Stomach (tissue), 9 donors: ENCODE data around the gene MSH6. TPM values are rescaled to one million over a fixed set of nuclear protein-coding genes. Genes with fewer than 3 reads are reported as not detected.

Experiments used
- DNase-seq, 2 donors: peaks; one replicate each; pipeline versions ENCODE4 v3.0.0 to v3.0.0-alpha.2; 2013 to 2019
- H3K27ac ChIP-seq, 5 donors: fragments of 200-600 bp in 4 of 5; sonication (generic) in 4 of 5; one replicate each; pipeline ENCODE4 v1.5.1; 2013 to 2019; ENCODE audit warnings: mild to moderate bottlenecking in 1 of 5, moderate library complexity in 1 of 5
- H3K27me3 ChIP-seq, 3 donors: fragments of 200-600 bp; sonication (generic); one replicate each; pipeline ENCODE4 v1.5.1; 2017 to 2019; ENCODE audit warnings: mixed run types in 1 of 3
- H3K36me3 ChIP-seq, 4 donors: fragments of 200-600 bp; sonication (generic); 1 replicate in 3 of 4; 2 replicates in 1 of 4; pipeline ENCODE4 v1.5.1; 2016 to 2019
- H3K4me1 ChIP-seq, 4 donors: fragments of 200-600 bp; sonication (generic); one replicate each; pipeline ENCODE4 v1.5.1; 2016 to 2019
- H3K4me3 ChIP-seq, 4 donors: fragments of 200-600 bp; sonication (generic) in 3 of 4; one replicate each; pipeline ENCODE4 v1.5.1; 2016 to 2019; ENCODE audit warnings: mild to moderate bottlenecking in 1 of 4
- H3K9me3 ChIP-seq, 4 donors: fragments of 200-600 bp; sonication (generic); one replicate each; pipeline ENCODE4 v1.5.1; 2016 to 2019
- EP300 ChIP-seq: sonication (generic); formaldehyde crosslinking; IDR thresholded peaks from one replicate; pipeline ENCODE4 v1.6.1; 2017; ENCODE audit warnings: antibody characterized with exemption
- POLR2A ChIP-seq, 4 donors: fragments of 450-650 bp; IDR thresholded peaks; one replicate each; pipeline ENCODE4 v1.6.1; 2016; ENCODE audit warnings: antibody characterized with exemption in 4 of 4, control low read depth in 2 of 4, mild to moderate bottlenecking in 1 of 4, moderate library complexity in 1 of 4
- POLR2AphosphoS5 ChIP-seq, 3 donors: sonication (generic); formaldehyde crosslinking; IDR thresholded peaks; one replicate each; pipeline ENCODE4 v1.6.1; 2016; ENCODE audit warnings: antibody characterized with exemption in 3 of 3
- WGBS, 5 donors: extraction: QIAGEN DNeasy Blood & Tissue Kit in 3 of 5; methylation state at CpG; one replicate each; pipeline versions ENCODE4 v1.1.5 to v1.1.7; 2013 to 2018; 5-methylcytosine and 5-hydroxymethylcytosine counted together
- intact Hi-C: fragments of 100-400 bp; cut with DNase I; formaldehyde crosslinking; loops from one replicate; pipeline ENCODE4 v1.15.1; 2023; ENCODE audit warnings: low total_unique reads
- polyA plus RNA-seq, 3 donors: library from polyadenylated mRNA; stranded (reverse); fragments of 200-250 nt; gene quantifications; one replicate each; pipeline ENCODE4 v1.2.3, GENCODE V29; 2013
- total RNA-seq, 5 donors: library from RNA; depleted of rRNA; stranded (reverse); fragments of >200 nt; gene quantifications; one replicate each; pipeline versions ENCODE4 v1.1.0 to v1.2.3, GENCODE V29; 2014 to 2016
- TF ChIP-seq, protein P1 (sequence below), 7 experiments: fragments of 450-650 bp in 4 of 7; fragments of 200-600 bp in 3 of 7; sonication (generic) in 3 of 7; IDR thresholded peaks; one replicate each; pipeline ENCODE4 v1.5.1; 2016 to 2019; ENCODE audit warnings: antibody characterized with exemption in 7 of 7, control low read depth in 2 of 7, mild to moderate bottlenecking in 1 of 7
- donor health status: healthy with polysubstance abuse.
- donor health status: Bipolar disorder and iron deficiency.
- donor health status: healthy.

Gene MSH6
- total and polyA plus RNA-seq, 8 donors: 5.7 to 45.7 (median 9.1) TPM

DNA sequence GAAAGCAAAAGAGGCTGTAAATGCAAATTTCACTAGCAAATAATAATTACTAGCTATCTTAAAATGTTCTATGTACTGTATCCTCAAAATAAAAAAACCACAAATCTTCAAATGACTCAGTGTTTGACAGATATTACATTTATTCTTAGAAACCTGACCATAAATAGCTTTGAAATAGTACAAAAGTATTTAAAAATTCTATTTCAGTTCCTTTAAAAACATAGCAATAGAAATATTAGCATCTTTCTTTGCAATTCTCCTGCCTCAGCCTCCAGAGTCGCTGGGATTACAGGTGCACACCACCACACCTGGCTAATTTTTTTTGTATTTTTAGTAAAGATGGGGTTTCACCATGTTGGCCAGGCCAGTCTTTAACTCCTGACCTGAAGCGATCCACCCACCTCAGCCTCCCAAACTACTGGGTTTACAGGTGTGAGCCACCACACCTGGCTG, 50.6 kb downstream of the MSH6 start:
- Histone ChIP-seq H3K27ac (no peak overlapping the region), H3K36me3 (peaks cover 52 to 100% (median 99%) of the 10 kb centered on the region in 4 donors), H3K27me3 (no peaks in the 10 kb centered on the region), H3K9me3 (no peaks in the 10 kb centered on the region), H3K4me1 (no peaks in the 10 kb centered on the region), H3K4me3 (no peak overlapping the region)
- WGBS, 5 donors: 93 to 97% (median 94%) methylated on average over 2 of the region's 2 CpGs
- intact Hi-C loops: no loop called here
- TF ChIP-seq EP300: no peak
- no peak for TF ChIP-seq POLR2AphosphoS5 (IDR thresholded peaks at IDR 0.05)
- TF ChIP-seq, protein P1, sequence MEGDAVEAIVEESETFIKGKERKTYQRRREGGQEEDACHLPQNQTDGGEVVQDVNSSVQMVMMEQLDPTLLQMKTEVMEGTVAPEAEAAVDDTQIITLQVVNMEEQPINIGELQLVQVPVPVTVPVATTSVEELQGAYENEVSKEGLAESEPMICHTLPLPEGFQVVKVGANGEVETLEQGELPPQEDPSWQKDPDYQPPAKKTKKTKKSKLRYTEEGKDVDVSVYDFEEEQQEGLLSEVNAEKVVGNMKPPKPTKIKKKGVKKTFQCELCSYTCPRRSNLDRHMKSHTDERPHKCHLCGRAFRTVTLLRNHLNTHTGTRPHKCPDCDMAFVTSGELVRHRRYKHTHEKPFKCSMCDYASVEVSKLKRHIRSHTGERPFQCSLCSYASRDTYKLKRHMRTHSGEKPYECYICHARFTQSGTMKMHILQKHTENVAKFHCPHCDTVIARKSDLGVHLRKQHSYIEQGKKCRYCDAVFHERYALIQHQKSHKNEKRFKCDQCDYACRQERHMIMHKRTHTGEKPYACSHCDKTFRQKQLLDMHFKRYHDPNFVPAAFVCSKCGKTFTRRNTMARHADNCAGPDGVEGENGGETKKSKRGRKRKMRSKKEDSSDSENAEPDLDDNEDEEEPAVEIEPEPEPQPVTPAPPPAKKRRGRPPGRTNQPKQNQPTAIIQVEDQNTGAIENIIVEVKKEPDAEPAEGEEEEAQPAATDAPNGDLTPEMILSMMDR (IDR thresholded peaks at IDR 0.05): no peak
- TF ChIP-seq POLR2A (IDR thresholded peaks at IDR 0.05): no peak
- DNase-seq: no peak

DNA sequence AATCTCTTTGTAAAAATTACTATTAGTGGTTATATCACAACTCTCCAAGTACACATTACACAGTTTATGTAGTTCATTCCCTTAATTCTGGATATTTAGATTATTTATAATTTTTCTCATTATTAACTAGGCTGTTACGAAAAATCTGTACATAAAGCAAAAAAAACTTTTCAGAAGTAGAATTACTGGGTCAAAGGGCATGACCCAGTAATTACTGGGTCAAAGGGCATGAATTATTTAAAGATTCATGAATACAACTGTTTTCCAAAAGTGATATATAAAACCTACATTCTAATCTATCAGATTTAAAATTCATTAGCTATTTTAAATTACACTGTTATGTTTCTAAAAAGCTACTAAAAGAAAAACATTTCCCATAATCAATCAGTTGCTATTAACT, 55.3 kb downstream of the MSH6 start:
- intact Hi-C loops: no loop called here
- TF ChIP-seq, protein P1 (IDR thresholded peaks at IDR 0.05): no peak
- TF ChIP-seq POLR2AphosphoS5 (IDR thresholded peaks at IDR 0.05) (no peak), EP300 (no peak), POLR2A (IDR thresholded peaks at IDR 0.05) (no peak)
- Histone ChIP-seq H3K4me3 (no peak overlapping the region), H3K9me3 (no peaks in the 10 kb centered on the region), H3K4me1 (peaks cover 0 to 12% (median 0%) of the 10 kb centered on the region in 4 donors), H3K27ac (no peak overlapping the region), H3K27me3 (no peaks in the 10 kb centered on the region), H3K36me3 (peaks cover 43 to 65% (median 63%) of the 10 kb centered on the region in 4 donors)
- no peak for DNase-seq
- WGBS, 5 donors: 87 to 98% (median 90%) methylated on average over 1 of the region's 1 CpG

DNA sequence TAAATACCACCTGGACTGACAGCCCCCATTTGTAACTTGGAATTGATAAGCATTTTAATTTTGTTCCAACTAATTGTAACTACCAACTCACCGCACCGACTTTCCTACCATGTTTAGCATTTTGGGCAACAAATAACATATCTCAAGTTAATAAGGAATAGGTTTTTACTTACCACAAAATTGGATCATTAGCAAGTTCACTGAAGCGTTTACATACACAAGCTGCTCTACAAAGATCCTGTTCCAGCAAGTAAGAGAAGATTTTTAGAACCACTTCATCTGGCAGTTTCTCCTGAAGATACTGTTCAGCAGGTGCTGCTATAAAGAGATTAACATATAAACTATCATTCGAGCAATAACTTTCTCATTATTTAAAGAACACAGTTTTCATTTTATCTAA, 55.7 kb downstream of the MSH6 start:
- TF ChIP-seq, protein P1 (IDR thresholded peaks at IDR 0.05): no peak
- TF ChIP-seq EP300 (no peak), POLR2A (IDR thresholded peaks at IDR 0.05) (no peak), POLR2AphosphoS5 (IDR thresholded peaks at IDR 0.05) (no peak)

DNA sequence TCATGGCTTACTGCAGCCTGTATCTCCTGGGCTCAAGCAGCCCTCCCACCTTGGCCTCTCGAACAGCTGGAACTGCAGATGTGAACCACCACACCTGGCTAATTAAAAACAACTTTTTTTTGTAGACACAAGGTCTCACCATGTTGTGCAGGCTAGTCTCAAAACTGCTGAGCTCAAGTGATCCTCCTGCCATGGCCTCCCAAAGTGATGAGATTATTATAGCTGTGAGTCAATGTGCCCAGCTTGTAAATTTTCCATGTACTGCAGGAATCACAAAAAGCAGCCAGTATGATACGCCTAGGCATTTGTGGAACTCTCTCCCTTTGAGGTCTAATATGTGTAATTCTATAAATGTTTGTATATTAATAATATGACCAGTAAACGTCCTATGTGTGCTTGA, 59.9 kb downstream of the MSH6 start:
- DNase-seq: peak in 1 of 2 donors; percentile 5
- no peak for TF ChIP-seq POLR2AphosphoS5 (IDR thresholded peaks at IDR 0.05)
- no peak for TF ChIP-seq EP300
- no peak for TF ChIP-seq POLR2A (IDR thresholded peaks at IDR 0.05)
- TF ChIP-seq, protein P1 (IDR thresholded peaks at IDR 0.05): no peak
- no peak overlapping the region for H3K27ac ChIP-seq
- intact Hi-C loops: no loop called here
- 84 to 90% (median 85%) methylated on average over 3 of the region's 3 CpGs for WGBS, 5 donors
- H3K27me3 ChIP-seq: no peaks in the 10 kb centered on the region
- peaks cover 2 to 19% (median 17%) of the 10 kb centered on the region in 4 donors for H3K36me3 ChIP-seq
- no peaks in the 10 kb centered on the region for H3K9me3 ChIP-seq
- peaks cover 5 to 39% (median 14%) of the 10 kb centered on the region in 4 donors for H3K4me1 ChIP-seq
- H3K4me3 ChIP-seq: no peak overlapping the region

More for the DNA sequence above, 55.7 kb downstream of the MSH6 start:
- Histone ChIP-seq H3K4me1 (peaks cover 0 to 16% (median 1%) of the 10 kb centered on the region in 4 donors), H3K4me3 (no peak overlapping the region), H3K36me3 (peaks cover 40 to 60% (median 59%) of the 10 kb centered on the region in 4 donors), H3K27ac (no peak overlapping the region), H3K9me3 (no peaks in the 10 kb centered on the region), H3K27me3 (no peaks in the 10 kb centered on the region)
- 74 to 78% (median 78%) methylated on average over 4 of the region's 4 CpGs for WGBS, 5 donors
- intact Hi-C loops: no loop called here
- DNase-seq: no peak
